ENCODE data around the gene OGFRL1. TPM values are rescaled to one million over a fixed set of nuclear protein-coding genes. Genes with fewer than 3 reads are reported as not detected.

Gene OGFRL1
- polyA plus RNA-seq, 4 donors = 0.22 to 6.8 (median 2.7) TPM

DNA sequence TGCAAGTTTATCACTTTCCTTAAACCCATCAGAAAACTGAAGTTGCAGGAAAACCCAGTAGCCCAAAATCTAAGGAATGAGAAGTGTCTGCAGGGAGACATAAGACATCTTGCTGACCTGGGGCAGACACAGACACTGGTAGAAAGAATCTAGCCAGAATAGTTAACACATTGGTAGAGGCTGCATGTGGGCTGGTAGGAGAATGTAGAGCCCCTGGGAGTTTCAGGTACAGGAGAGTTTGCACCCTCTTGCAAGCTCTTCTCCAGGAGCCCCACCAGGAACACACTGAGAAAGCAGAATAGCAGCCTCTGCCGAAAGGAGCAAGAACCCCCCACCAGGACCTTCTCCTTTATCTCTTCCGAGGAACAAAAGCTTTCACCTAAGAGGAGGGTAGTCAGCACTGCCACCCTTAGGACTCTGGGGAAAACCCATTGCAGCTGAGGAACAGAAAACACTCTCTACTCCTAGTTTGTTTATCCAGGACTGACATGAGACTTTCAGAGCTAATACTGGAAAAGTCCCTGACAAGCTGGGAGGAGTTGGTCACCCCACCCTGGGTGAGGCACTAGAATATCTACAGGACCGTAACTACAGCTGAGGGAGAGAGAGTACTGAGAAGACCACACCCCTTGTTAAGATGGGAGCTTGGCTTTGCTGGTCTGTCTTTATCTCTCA is 10.5 kb upstream of the OGFRL1 start:
- Histone ChIP-seq H3K27me3 (ENCODE audit: control insufficient read depth in 3 of 3, insufficient read depth in 3 of 3, low read length in 3 of 3) (no peaks in the 10 kb centered on the region), H3K36me3 (ENCODE audit: control insufficient read depth in 3 of 3, insufficient read depth in 2 of 3, low read depth in 1 of 3, low read length in 3 of 3) (no peaks in the 10 kb centered on the region), H3K9me3 (ENCODE audit: control insufficient read depth in 2 of 2, insufficient read depth in 1 of 2, low read depth in 1 of 2, low read length in 1 of 2) (no peaks in the 10 kb centered on the region), H3K4me3 (ENCODE audit: low read depth in 1 of 3, low read length in 3 of 3) (no peak overlapping the region), H3K27ac (ENCODE audit: low read depth in 1 of 3, low read length in 2 of 3) (no peak overlapping the region), H3K4me1 (ENCODE audit: control insufficient read depth in 3 of 3, insufficient read depth in 2 of 3, low read depth in 1 of 3, low read length in 2 of 3) (no peaks in the 10 kb centered on the region)
- no peak for DNase-seq
- FAIRE-seq = no peak
- 25 to 53% (median 42%) methylated on average over 3 of the region's 3 CpGs for WGBS, 3 donors

DNA sequence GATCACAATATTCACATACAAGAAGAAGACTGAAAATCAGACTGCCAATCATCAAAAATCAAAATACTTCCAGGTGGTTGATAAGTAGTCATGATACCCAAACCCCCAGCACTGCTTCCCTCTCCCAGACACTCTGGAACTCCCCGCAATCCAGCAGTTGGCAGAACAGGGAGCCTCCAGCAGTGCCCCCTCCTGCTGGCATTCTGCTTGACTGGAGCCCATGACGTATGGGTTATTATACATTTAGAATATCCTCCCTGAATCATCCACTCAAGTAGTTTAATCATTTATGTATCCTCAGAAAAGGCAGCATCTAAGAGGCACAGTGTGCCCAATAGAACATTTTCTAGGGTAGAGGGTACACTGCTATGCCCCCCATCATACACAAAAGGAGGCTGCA is 9.3 kb upstream of the OGFRL1 start:
- no peak for DNase-seq
- Histone ChIP-seq H3K4me3 (ENCODE audit: low read depth in 1 of 3, low read length in 3 of 3) (no peak overlapping the region), H3K9me3 (ENCODE audit: control insufficient read depth in 2 of 2, insufficient read depth in 1 of 2, low read depth in 1 of 2, low read length in 1 of 2) (no peaks in the 10 kb centered on the region), H3K27ac (ENCODE audit: low read depth in 1 of 3, low read length in 2 of 3) (no peak overlapping the region), H3K4me1 (ENCODE audit: control insufficient read depth in 3 of 3, insufficient read depth in 2 of 3, low read depth in 1 of 3, low read length in 2 of 3) (no peaks in the 10 kb centered on the region), H3K27me3 (ENCODE audit: control insufficient read depth in 3 of 3, insufficient read depth in 3 of 3, low read length in 3 of 3) (no peaks in the 10 kb centered on the region), H3K36me3 (ENCODE audit: control insufficient read depth in 3 of 3, insufficient read depth in 2 of 3, low read depth in 1 of 3, low read length in 3 of 3) (no peaks in the 10 kb centered on the region)
- WGBS, 3 donors = 57 to 83% (median 79%) methylated on average over 2 of the region's 2 CpGs
- FAIRE-seq = no peak

DNA sequence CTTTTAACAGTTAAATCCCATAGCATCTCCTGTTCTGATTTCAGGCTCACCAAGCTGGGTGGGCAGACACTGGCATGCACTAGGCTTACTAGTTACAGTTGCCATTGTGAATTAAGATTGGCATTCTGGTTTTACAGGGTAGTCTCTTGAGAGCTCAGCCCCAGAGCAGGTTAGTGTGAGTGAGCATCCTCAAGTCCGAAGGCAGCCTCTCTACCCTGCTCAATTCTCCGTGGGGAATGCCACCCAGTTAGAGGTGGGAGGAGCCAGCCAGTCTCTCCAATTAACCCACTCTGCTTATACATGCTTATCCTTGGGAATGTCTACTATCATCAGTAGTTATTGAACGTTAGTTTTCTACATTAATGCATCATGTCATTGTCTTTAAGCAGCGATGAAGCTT is 8.9 kb upstream of the OGFRL1 start:
- FAIRE-seq (no peak), DNase-seq (no peak)
- H3K4me3 ChIP-seq (ENCODE audit: low read depth in 1 of 3, low read length in 3 of 3) = no peak overlapping the region
- no peaks in the 10 kb centered on the region for H3K36me3 ChIP-seq (ENCODE audit: control insufficient read depth in 3 of 3, insufficient read depth in 2 of 3, low read depth in 1 of 3, low read length in 3 of 3)
- no peaks in the 10 kb centered on the region for H3K27me3 ChIP-seq (ENCODE audit: control insufficient read depth in 3 of 3, insufficient read depth in 3 of 3, low read length in 3 of 3)
- H3K27ac ChIP-seq (ENCODE audit: low read depth in 1 of 3, low read length in 2 of 3) = no peak overlapping the region
- WGBS, 3 donors = 55 to 69% (median 61%) methylated on average over 4 of the region's 4 CpGs
- no peaks in the 10 kb centered on the region for H3K4me1 ChIP-seq (ENCODE audit: control insufficient read depth in 3 of 3, insufficient read depth in 2 of 3, low read depth in 1 of 3, low read length in 2 of 3)
- H3K9me3 ChIP-seq (ENCODE audit: control insufficient read depth in 2 of 2, insufficient read depth in 1 of 2, low read depth in 1 of 2, low read length in 1 of 2) = no peaks in the 10 kb centered on the region

DNA sequence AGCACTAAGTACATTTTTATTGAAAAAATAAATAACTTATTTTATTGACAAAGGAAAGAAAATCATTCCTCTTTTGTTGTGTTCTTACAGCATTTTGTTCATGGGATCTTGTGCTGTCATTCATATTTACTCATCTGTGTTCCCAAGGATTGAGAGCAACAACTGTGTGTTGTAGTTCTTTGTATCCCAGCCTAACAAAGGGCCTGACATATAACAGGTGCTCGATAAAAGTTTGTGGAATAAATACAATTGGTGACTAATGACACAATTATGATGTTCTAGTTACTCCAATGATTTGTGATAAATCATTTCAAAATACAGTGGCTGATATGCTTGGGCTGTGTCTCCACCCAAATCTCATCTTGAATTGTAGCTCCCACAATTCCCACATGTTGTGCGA is 7.9 kb upstream of the OGFRL1 start:
- DNase-seq (no peak), FAIRE-seq (no peak)
- Histone ChIP-seq H3K27ac (ENCODE audit: low read depth in 1 of 3, low read length in 2 of 3) (no peak overlapping the region), H3K9me3 (ENCODE audit: control insufficient read depth in 2 of 2, insufficient read depth in 1 of 2, low read depth in 1 of 2, low read length in 1 of 2) (no peaks in the 10 kb centered on the region), H3K36me3 (ENCODE audit: control insufficient read depth in 3 of 3, insufficient read depth in 2 of 3, low read depth in 1 of 3, low read length in 3 of 3) (no peaks in the 10 kb centered on the region), H3K27me3 (ENCODE audit: control insufficient read depth in 3 of 3, insufficient read depth in 3 of 3, low read length in 3 of 3) (no peaks in the 10 kb centered on the region), H3K4me1 (ENCODE audit: control insufficient read depth in 3 of 3, insufficient read depth in 2 of 3, low read depth in 1 of 3, low read length in 2 of 3) (no peaks in the 10 kb centered on the region), H3K4me3 (ENCODE audit: low read depth in 1 of 3, low read length in 3 of 3) (no peak overlapping the region)
- WGBS, 3 donors = 89 to 94% (median 94%) methylated on average over 2 of the region's 2 CpGs

DNA sequence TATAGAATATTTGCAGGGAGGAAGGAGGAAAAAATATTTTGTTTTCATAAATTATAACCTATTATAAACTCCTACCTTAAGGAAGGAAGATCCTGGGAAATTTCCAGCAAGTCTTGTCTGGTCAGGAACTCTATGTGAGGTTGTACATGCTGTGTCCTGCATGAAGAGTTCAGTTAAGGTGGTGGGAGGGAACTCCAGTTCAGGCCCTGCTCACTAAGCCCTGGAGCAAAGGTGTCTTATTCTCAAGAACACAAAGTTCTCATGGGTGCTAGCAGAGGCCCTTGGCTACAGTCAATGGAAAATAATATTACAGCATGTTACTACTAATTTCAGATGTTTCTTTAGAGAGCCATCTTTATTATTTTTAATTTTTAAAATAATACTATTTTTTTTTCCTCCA is 3.8 kb upstream of the OGFRL1 start:
- DNase-seq (no peak), FAIRE-seq (no peak)
- Histone ChIP-seq H3K4me3 (ENCODE audit: low read depth in 1 of 3, low read length in 3 of 3) (no peak overlapping the region), H3K4me1 (ENCODE audit: control insufficient read depth in 3 of 3, insufficient read depth in 2 of 3, low read depth in 1 of 3, low read length in 2 of 3) (peaks cover 0 to 5% (median 0%) of the 10 kb centered on the region in 3 donors), H3K27ac (ENCODE audit: low read depth in 1 of 3, low read length in 2 of 3) (no peak overlapping the region), H3K9me3 (ENCODE audit: control insufficient read depth in 2 of 2, insufficient read depth in 1 of 2, low read depth in 1 of 2, low read length in 1 of 2) (no peaks in the 10 kb centered on the region), H3K36me3 (ENCODE audit: control insufficient read depth in 3 of 3, insufficient read depth in 2 of 3, low read depth in 1 of 3, low read length in 3 of 3) (no peaks in the 10 kb centered on the region), H3K27me3 (ENCODE audit: control insufficient read depth in 3 of 3, insufficient read depth in 3 of 3, low read length in 3 of 3) (no peaks in the 10 kb centered on the region)

DNA sequence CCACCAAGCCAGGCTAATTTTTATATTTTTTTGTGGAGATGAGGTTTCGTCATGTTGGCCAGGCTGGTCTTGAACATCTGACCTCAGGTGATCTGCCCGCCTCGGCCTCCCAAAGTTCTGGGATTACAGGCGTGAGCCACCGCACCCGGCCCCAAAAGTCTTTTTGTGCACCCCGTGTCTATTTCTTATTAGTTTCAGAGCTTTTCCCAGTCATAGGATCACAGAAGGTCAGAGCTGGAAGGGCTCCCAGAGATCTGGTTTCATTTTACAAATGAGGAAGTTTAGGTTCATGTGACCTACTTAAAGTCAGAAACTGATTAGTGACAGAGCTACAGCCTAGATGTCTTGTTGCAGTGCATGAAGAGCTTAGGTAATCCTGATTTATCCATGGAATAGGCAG is 1.6 kb upstream of the OGFRL1 start:
- Histone ChIP-seq H3K9me3 (ENCODE audit: control insufficient read depth in 2 of 2, insufficient read depth in 1 of 2, low read depth in 1 of 2, low read length in 1 of 2) (no peaks in the 10 kb centered on the region), H3K4me1 (ENCODE audit: control insufficient read depth in 3 of 3, insufficient read depth in 2 of 3, low read depth in 1 of 3, low read length in 2 of 3) (peaks cover 0 to 10% (median 0%) of the 10 kb centered on the region in 3 donors), H3K36me3 (ENCODE audit: control insufficient read depth in 3 of 3, insufficient read depth in 2 of 3, low read depth in 1 of 3, low read length in 3 of 3) (no peaks in the 10 kb centered on the region), H3K4me3 (ENCODE audit: low read depth in 1 of 3, low read length in 3 of 3) (no peak overlapping the region), H3K27me3 (ENCODE audit: control insufficient read depth in 3 of 3, insufficient read depth in 3 of 3, low read length in 3 of 3) (no peaks in the 10 kb centered on the region), H3K27ac (ENCODE audit: low read depth in 1 of 3, low read length in 2 of 3) (peak overlapping the region in 1 of 3 donors; percentile 92)
- DNase-seq (peak in 1 of 2 donors; percentile 14), FAIRE-seq (no peak)
- 72 to 82% (median 79%) methylated on average over 7 of the region's 7 CpGs for WGBS, 3 donors

DNA sequence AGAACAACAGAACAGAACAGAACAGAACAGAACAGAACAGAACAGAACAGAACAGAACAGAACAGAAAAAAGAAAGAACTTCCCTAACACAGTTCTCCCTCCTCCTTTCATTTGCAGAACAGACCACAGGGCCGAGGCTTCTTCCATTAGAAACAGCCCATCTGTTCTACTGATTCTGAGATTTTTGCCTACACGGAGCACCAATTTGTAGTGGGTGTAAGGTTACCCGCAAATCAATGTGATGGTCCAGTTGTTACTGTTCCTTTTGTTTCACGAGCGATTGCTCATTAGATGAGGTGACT is 734 bp upstream of the OGFRL1 start:
- Histone ChIP-seq H3K4me3 (ENCODE audit: low read depth in 1 of 3, low read length in 3 of 3) (peak overlapping the region in 2 of 3 donors; percentile 69 to 78), H3K36me3 (ENCODE audit: control insufficient read depth in 3 of 3, insufficient read depth in 2 of 3, low read depth in 1 of 3, low read length in 3 of 3) (no peaks in the 10 kb centered on the region), H3K9me3 (ENCODE audit: control insufficient read depth in 2 of 2, insufficient read depth in 1 of 2, low read depth in 1 of 2, low read length in 1 of 2) (no peaks in the 10 kb centered on the region), H3K4me1 (ENCODE audit: control insufficient read depth in 3 of 3, insufficient read depth in 2 of 3, low read depth in 1 of 3, low read length in 2 of 3) (peaks cover 0 to 10% (median 0%) of the 10 kb centered on the region in 3 donors), H3K27me3 (ENCODE audit: control insufficient read depth in 3 of 3, insufficient read depth in 3 of 3, low read length in 3 of 3) (no peaks in the 10 kb centered on the region), H3K27ac (ENCODE audit: low read depth in 1 of 3, low read length in 2 of 3) (peak overlapping the region; percentile 72 to 92 (median 80))
- 11 to 13% (median 12%) methylated on average over 5 of the region's 5 CpGs for WGBS, 3 donors
- no peak for FAIRE-seq
- no peak for DNase-seq

DNA sequence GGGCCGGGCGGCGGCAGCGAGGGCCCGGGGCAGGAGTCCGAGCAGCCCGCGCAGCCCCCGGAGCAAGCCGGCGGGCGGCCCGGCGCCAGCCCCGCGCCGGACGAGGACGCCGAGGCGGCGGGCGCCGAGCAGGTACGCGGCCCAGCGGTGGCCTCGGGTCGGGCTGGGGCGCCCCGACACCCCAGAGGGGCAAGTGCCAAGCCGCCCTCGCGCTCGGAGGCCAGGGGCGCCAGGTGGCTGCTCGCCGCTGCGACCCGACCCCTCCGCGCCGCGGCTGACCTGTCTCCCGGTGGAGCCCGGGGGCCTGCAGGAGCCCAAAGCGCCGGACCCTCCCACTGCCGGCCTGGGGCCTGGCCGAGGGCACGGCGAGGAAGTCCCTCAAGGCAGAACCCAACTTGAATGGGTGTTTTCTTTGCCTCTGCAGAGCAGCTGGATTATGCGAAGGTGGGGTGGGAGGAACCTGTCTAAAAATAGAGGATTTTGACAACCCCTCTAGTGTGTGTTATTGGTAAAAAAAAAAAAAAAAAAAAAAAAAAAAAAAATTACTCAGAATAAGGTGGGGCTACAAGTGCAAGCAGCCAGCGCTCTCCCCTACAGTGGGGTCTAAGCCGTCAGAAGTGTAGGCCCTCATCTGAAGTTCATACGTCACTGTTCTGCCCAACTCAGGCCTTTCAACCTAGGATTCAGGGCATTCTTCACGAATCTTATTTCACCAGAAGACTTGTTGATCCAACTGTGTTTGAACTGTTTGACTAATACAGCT is 609 bp downstream of the OGFRL1 start:
- WGBS, 3 donors = 3% methylated on average over 38 to 57 of the region's 57 CpGs
- FAIRE-seq = no peak

More for the DNA sequence above, 609 bp downstream of the OGFRL1 start:
- peak in 1 of 2 donors; percentile 60 for DNase-seq
- Histone ChIP-seq H3K27me3 (ENCODE audit: control insufficient read depth in 3 of 3, insufficient read depth in 3 of 3, low read length in 3 of 3) (no peaks in the 10 kb centered on the region), H3K36me3 (ENCODE audit: control insufficient read depth in 3 of 3, insufficient read depth in 2 of 3, low read depth in 1 of 3, low read length in 3 of 3) (peaks cover 0 to 2% (median 0%) of the 10 kb centered on the region in 3 donors), H3K27ac (ENCODE audit: low read depth in 1 of 3, low read length in 2 of 3) (peak overlapping the region in 2 of 3 donors; percentile 55 to 85), H3K4me1 (ENCODE audit: control insufficient read depth in 3 of 3, insufficient read depth in 2 of 3, low read depth in 1 of 3, low read length in 2 of 3) (peaks cover 0 to 10% (median 0%) of the 10 kb centered on the region in 3 donors), H3K9me3 (ENCODE audit: control insufficient read depth in 2 of 2, insufficient read depth in 1 of 2, low read depth in 1 of 2, low read length in 1 of 2) (no peaks in the 10 kb centered on the region), H3K4me3 (ENCODE audit: low read depth in 1 of 3, low read length in 3 of 3) (peak overlapping the region; percentile 55 to 84 (median 78))
